Upper lobe of left lung (tissue), 6 donors: Measurements from ENCODE around the gene ZDHHC20. TPM values are rescaled to one million over a fixed set of nuclear protein-coding genes. Genes with fewer than 3 reads are reported as not detected.

Source experiments
- ATAC-seq, 2 donors: fragments of 200-7000 bp; cut with Tn5 transposase; one replicate each; pipeline ENCODE4 v1.9.1; 2022; ENCODE audit warnings: mild to moderate bottlenecking in 2 of 2, moderate library complexity in 2 of 2; ENCODE audit not compliant: low FRiP score in 2 of 2
- DNase-seq, 2 donors: peaks; one replicate each; pipeline ENCODE4 v3.0.0-alpha.2; 2019 to 2020
- H3K27ac ChIP-seq, 4 donors: fragments of 200-600 bp; sonication (generic); one replicate each; pipeline ENCODE4 v1.5.1; 2016 to 2019
- H3K27me3 ChIP-seq, 4 donors: fragments of 200-600 bp; sonication (generic); one replicate each; pipeline ENCODE4 v1.5.1; 2017 to 2019
- H3K36me3 ChIP-seq, 4 donors: fragments of 200-600 bp; sonication (generic); one replicate each; pipeline ENCODE4 v1.5.1; 2016 to 2019
- H3K4me1 ChIP-seq, 4 donors: fragments of 200-600 bp; sonication (generic); one replicate each; pipeline ENCODE4 v1.5.1; 2018 to 2019
- H3K4me3 ChIP-seq, 4 donors: fragments of 200-600 bp; sonication (generic); one replicate each; pipeline ENCODE4 v1.5.1; 2017 to 2019; ENCODE audit warnings: mild to moderate bottlenecking in 2 of 4, moderate library complexity in 1 of 4
- H3K9me3 ChIP-seq, 4 donors: fragments of 200-600 bp; sonication (generic); one replicate each; pipeline ENCODE4 v1.5.1; 2018 to 2019
- CTCF ChIP-seq, 6 experiments: fragments of 450-650 bp in 4 of 6; fragments of 200-600 bp in 2 of 6; sonication (generic) in 2 of 6; IDR thresholded peaks; one replicate each; pipeline ENCODE4 v1.5.1; 2016 to 2019; ENCODE audit warnings: antibody characterized with exemption in 6 of 6
- EP300 ChIP-seq, 4 donors: sonication (generic); formaldehyde crosslinking; IDR thresholded peaks; one replicate each; pipeline ENCODE4 v1.5.1; 2017; ENCODE audit warnings: antibody characterized with exemption in 4 of 4, control low read depth in 2 of 4
- POLR2A ChIP-seq, 4 donors: fragments of 450-650 bp; IDR thresholded peaks; one replicate each; pipeline ENCODE4 v1.5.1; 2016 to 2017; ENCODE audit warnings: antibody characterized with exemption in 4 of 4, mild to moderate bottlenecking in 2 of 4
- POLR2AphosphoS5 ChIP-seq, 2 donors: sonication (generic); formaldehyde crosslinking; IDR thresholded peaks; one replicate each; pipeline ENCODE4 v1.5.1; 2017; ENCODE audit warnings: antibody characterized with exemption in 2 of 2
- WGBS, 2 donors: methylation state at CpG; one replicate each; pipeline ENCODE4 v1.1.5; 2017 to 2018; 5-methylcytosine and 5-hydroxymethylcytosine counted together
- total RNA-seq, 6 donors: library from RNA; depleted of rRNA in 4 of 6; stranded (reverse); fragments of >200 nt in 4 of 6; gene quantifications; one replicate each; pipeline versions ENCODE4 v1.1.0 to v1.2.1, GENCODE V29; 2016 to 2021
- donor health status: DM: no; HTN: no; CAD: no; lungs with moderate emphysema.
- donor health status: DM: no; HTN: yes; CAD: no; lungs with severe emphysema.

Gene ZDHHC20
- total RNA-seq, 6 donors from 2014 or later: 26.2 to 124 (median 72.0) TPM

DNA sequence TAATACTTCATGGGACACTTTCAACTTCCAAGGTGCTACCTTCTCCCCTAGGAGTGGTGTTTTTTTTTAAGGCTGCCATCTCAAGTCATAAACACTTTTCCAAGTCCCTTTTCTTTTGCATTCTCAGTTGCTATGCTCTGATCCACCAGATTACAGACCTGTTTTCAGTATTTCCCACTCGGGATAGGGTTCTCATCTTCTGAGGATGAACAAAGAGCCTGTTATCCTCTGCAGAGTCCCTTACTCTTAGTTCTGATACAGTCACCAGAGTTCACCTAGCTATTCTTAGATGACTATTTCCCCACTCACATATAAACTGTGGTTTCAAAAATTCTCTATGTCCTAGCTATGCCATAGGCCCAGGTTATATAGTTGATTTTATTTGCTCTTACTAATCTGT is 15.9 kb downstream of the ZDHHC20 start:
- ATAC-seq (no peak), DNase-seq (no peak)
- Histone ChIP-seq H3K27ac (no peak overlapping the region), H3K27me3 (no peaks in the 10 kb centered on the region), H3K4me1 (peaks cover 0 to 10% (median 5%) of the 10 kb centered on the region in 4 donors), H3K4me3 (no peak overlapping the region), H3K9me3 (no peaks in the 10 kb centered on the region), H3K36me3 (no peaks in the 10 kb centered on the region)
- TF ChIP-seq CTCF (IDR thresholded peaks at IDR 0.05) (no peak), POLR2AphosphoS5 (IDR thresholded peaks at IDR 0.05) (no peak), POLR2A (IDR thresholded peaks at IDR 0.05) (no peak), EP300 (IDR thresholded peaks at IDR 0.05) (no peak)
- WGBS, 2 donors: 88 to 100% methylated on average over 1 of the region's 1 CpG

- Histone ChIP-seq H3K9me3 (peaks cover 0 to 6% (median 1%) of the 10 kb centered on the region in 4 donors), H3K27ac (peak overlapping the region; percentile 65 to 90 (median 82)), H3K27me3 (no peaks in the 10 kb centered on the region), H3K4me3 (no peak overlapping the region), H3K4me1 (peaks cover 15 to 27% (median 24%) of the 10 kb centered on the region in 4 donors), H3K36me3 (no peaks in the 10 kb centered on the region)
- DNase-seq (no peak), ATAC-seq (no peak)
- TF ChIP-seq POLR2A (IDR thresholded peaks at IDR 0.05) (no peak), EP300 (IDR thresholded peaks at IDR 0.05) (no peak), CTCF (IDR thresholded peaks at IDR 0.05) (no peak), POLR2AphosphoS5 (IDR thresholded peaks at IDR 0.05) (no peak)
- 76 to 90% methylated on average over 6 of the region's 6 CpGs for WGBS, 2 donors
Observed at GRCh38 chr13:21436582-21436981, 22.5 kb downstream of the ZDHHC20 start.

- peak; percentile 92 to 98 for ATAC-seq
- H3K27ac ChIP-seq: peak overlapping the region; percentile 65 to 90 (median 82)
- H3K36me3 ChIP-seq: no peaks in the 10 kb centered on the region
- peak overlapping the region in 1 of 4 donors; percentile 18 for H3K4me3 ChIP-seq
- 17 to 42% methylated on average over 2 of the region's 2 CpGs for WGBS, 2 donors
- peak in 1 of 2 donors; percentile 88 for DNase-seq
- peak in 1 of 4 donors; percentile 68 for TF ChIP-seq POLR2A (IDR thresholded peaks at IDR 0.05)
- TF ChIP-seq POLR2AphosphoS5 (IDR thresholded peaks at IDR 0.05): peak; percentile 73 to 91
- TF ChIP-seq CTCF (IDR thresholded peaks at IDR 0.05): no peak
- peak in 2 of 4 donors; percentile 68 to 97 for TF ChIP-seq EP300 (IDR thresholded peaks at IDR 0.05)
- peaks cover 0 to 6% (median 1%) of the 10 kb centered on the region in 4 donors for H3K9me3 ChIP-seq
- peaks cover 15 to 27% (median 24%) of the 10 kb centered on the region in 4 donors for H3K4me1 ChIP-seq
- H3K27me3 ChIP-seq: no peaks in the 10 kb centered on the region
Observed at GRCh38 chr13:21435687-21436151, 23.4 kb downstream of the ZDHHC20 start.

- Histone ChIP-seq H3K9me3 (peaks cover 0 to 7% (median 1%) of the 10 kb centered on the region in 4 donors), H3K36me3 (no peaks in the 10 kb centered on the region), H3K27me3 (no peaks in the 10 kb centered on the region), H3K27ac (peak overlapping the region; percentile 65 to 90 (median 82)), H3K4me3 (peak overlapping the region in 1 of 4 donors; percentile 18), H3K4me1 (peaks cover 15 to 27% (median 24%) of the 10 kb centered on the region in 4 donors)
- TF ChIP-seq CTCF (IDR thresholded peaks at IDR 0.05) (no peak), EP300 (IDR thresholded peaks at IDR 0.05) (no peak), POLR2AphosphoS5 (IDR thresholded peaks at IDR 0.05) (no peak), POLR2A (IDR thresholded peaks at IDR 0.05) (no peak)
- ATAC-seq (no peak), DNase-seq (no peak)
- 72 to 90% methylated on average over 2 of the region's 2 CpGs for WGBS, 2 donors
Observed at GRCh38 chr13:21435231-21435630, 23.9 kb downstream of the ZDHHC20 start.

GRCh38 chr13:21434588-21434987 is 24.5 kb downstream of the ZDHHC20 start:
- Histone ChIP-seq H3K9me3 (peaks cover 0 to 14% (median 4%) of the 10 kb centered on the region in 4 donors), H3K4me3 (no peak overlapping the region), H3K27me3 (no peaks in the 10 kb centered on the region), H3K4me1 (peaks cover 15 to 27% (median 24%) of the 10 kb centered on the region in 4 donors), H3K27ac (peak overlapping the region; percentile 65 to 90 (median 82)), H3K36me3 (no peaks in the 10 kb centered on the region)
- TF ChIP-seq EP300 (IDR thresholded peaks at IDR 0.05) (peak in 2 of 4 donors; percentile 7 to 56), POLR2A (IDR thresholded peaks at IDR 0.05) (no peak), CTCF (IDR thresholded peaks at IDR 0.05) (no peak), POLR2AphosphoS5 (IDR thresholded peaks at IDR 0.05) (peak in 1 of 2 donors; percentile 75)
- 65 to 76% methylated on average over 3 of the region's 3 CpGs for WGBS, 2 donors
- DNase-seq (no peak), ATAC-seq (peak in 1 of 2 donors; percentile 57)
